Loucy (cell line): ENCODE results near the gene MYCN.

ENCODE experiments used
- EZH2phosphoT487 ChIP-seq: fragments of 200-600 bp; IDR thresholded peaks from 2 replicates; pipeline ENCODE4 v1.6.1; 2018; ENCODE audit warnings: antibody characterized with exemption, mild to moderate bottlenecking, moderate library complexity, borderline replicate concordance
- TF ChIP-seq, protein P1 (sequence below): fragments of 200-600 bp; sonication (generic); conservative IDR thresholded peaks from 2 replicates; pipeline ENCODE4 v1.5.1; 2014; ENCODE audit warnings: mild to moderate bottlenecking, antibody characterized with exemption, low read length

DNA sequence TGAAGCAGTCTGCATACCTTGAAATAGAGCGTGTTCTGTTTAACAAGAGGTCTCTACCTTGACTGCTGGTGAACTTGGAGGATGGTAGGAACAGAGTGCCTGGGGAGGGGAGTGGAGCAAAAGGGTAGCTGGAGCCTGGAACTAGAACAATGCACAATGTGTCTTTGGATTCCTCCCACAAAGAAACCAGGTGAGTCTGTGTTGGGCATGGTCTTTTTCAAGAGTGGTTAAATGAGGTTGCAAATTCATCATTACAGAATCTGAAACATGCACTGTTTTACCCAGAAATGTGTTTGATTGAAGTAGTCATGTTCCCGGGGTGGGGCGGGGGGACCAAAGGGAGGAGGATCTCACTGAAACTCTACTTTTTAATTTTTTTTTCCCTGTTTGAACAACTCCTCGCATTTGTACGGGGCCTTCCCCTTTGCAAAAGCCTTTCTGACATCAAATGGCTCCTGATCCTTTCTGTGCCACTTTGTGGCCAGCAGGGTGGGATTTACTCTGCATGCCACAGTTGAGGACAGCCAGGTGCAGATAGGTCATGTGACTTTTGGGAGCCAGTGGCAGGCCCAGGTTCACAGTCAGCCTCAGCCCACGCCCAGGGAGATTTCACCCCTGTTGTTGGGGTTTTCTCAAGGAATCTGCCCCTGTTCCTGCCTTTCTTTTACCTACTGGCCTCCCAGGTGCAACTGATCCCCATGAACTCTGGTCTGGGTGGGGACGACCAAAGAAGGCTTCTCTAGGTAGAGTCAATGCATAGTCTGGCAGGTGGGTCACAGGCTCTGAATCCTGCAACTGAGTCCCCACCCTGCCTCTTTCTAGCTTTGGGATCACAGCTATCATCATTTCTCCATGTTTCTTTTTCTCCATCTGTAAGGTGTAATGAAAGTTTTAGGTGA lies 28.2 kb downstream of the MYCN start:
- TF ChIP-seq, protein P1, sequence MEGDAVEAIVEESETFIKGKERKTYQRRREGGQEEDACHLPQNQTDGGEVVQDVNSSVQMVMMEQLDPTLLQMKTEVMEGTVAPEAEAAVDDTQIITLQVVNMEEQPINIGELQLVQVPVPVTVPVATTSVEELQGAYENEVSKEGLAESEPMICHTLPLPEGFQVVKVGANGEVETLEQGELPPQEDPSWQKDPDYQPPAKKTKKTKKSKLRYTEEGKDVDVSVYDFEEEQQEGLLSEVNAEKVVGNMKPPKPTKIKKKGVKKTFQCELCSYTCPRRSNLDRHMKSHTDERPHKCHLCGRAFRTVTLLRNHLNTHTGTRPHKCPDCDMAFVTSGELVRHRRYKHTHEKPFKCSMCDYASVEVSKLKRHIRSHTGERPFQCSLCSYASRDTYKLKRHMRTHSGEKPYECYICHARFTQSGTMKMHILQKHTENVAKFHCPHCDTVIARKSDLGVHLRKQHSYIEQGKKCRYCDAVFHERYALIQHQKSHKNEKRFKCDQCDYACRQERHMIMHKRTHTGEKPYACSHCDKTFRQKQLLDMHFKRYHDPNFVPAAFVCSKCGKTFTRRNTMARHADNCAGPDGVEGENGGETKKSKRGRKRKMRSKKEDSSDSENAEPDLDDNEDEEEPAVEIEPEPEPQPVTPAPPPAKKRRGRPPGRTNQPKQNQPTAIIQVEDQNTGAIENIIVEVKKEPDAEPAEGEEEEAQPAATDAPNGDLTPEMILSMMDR, result no peak
- no peak for TF ChIP-seq EZH2phosphoT487
